H1 (cell line): ENCODE results near the gene EPB41L4A. TPM values are rescaled to one million over a fixed set of nuclear protein-coding genes. Genes with fewer than 3 reads are reported as not detected.

Source experiments
- CTCF ChIA-PET: fragments of 300-600 bp; sonication (Branson Sonifier 250); formaldehyde crosslinking; loops from one replicate; lab custom pipeline; 2021; ENCODE audit not compliant: partially characterized antibody; lab: Charles Lee
- POLR2A ChIA-PET: fragments of 300-600 bp; sonication (Branson Sonifier 250); formaldehyde crosslinking; loops from one replicate; lab custom pipeline; 2021; ENCODE audit warnings: inconsistent platforms; ENCODE audit not compliant: partially characterized antibody; lab: Charles Lee
- DNase-seq, 2 experiments: peaks; one replicate each; pipeline versions ENCODE4 v3.0.0 to v3.0.0-alpha.2; 2010 to 2022; ENCODE audit warnings: low spot score in 2 of 2, low read depth in 1 of 2, mixed read lengths in 1 of 2
- FAIRE-seq: peaks from 2 replicates; lab custom pipeline; 2011; peaks lifted over from hg19 to GRCh38; lab: Jason Lieb, UNC
- H2AFZ ChIP-seq: 2 replicates; pipeline ENCODE4 v1.8.1; 2012; ENCODE audit warnings: low read length, inconsistent platforms
- H2AK5ac ChIP-seq: 2 replicates; pipeline ENCODE4 v1.6.1; 2013; ENCODE audit warnings: low read depth, low read length
- H2BK120ac ChIP-seq: replicated peaks from 2 replicates; pipeline ENCODE3; 2013; ENCODE audit warnings: low read depth, low read length, inconsistent platforms
- H2BK12ac ChIP-seq: 2 replicates; pipeline ENCODE4 v1.6.1; 2013; ENCODE audit warnings: low read depth, low read length
- H2BK15ac ChIP-seq: 2 replicates; pipeline ENCODE4 v1.6.1; 2013; ENCODE audit warnings: low read length
- H2BK20ac ChIP-seq: 2 replicates; pipeline ENCODE4 v1.6.1; 2013; ENCODE audit warnings: low read length
- H2BK5ac ChIP-seq: 2 replicates; pipeline ENCODE4 v1.6.1; 2013; ENCODE audit warnings: low read depth, low read length
- H3K14ac ChIP-seq: 2 replicates; pipeline ENCODE4 v1.6.1; 2013; ENCODE audit warnings: inconsistent platforms; ENCODE audit not compliant: insufficient read length
- H3K18ac ChIP-seq: 2 replicates; pipeline ENCODE4 v1.6.1; 2013; ENCODE audit warnings: low read length; ENCODE audit errors: extremely low read depth
- H3K23ac ChIP-seq: 2 replicates; pipeline ENCODE4 v1.6.1; 2013; ENCODE audit warnings: inconsistent platforms; ENCODE audit not compliant: insufficient read length
- H3K23me2 ChIP-seq: 2 replicates; pipeline ENCODE4 v1.6.1; 2013; ENCODE audit warnings: low read depth, low read length
- H3K27ac ChIP-seq: 2 replicates; pipeline ENCODE4 v1.6.1; 2011; ENCODE audit warnings: low read depth, low read length, inconsistent platforms
- H3K27me3 ChIP-seq, 4 experiments: replicated peaks in 1 of 4; 1 replicate in 1 of 4; 2 replicates in 3 of 4; pipeline versions ENCODE4 v1.6.1 to v1.8.1; 2011 to 2013; ENCODE audit warnings: low read length in 3 of 4, mild to moderate bottlenecking in 3 of 4, inconsistent platforms in 2 of 4, mixed read lengths in 2 of 4, moderate library complexity in 1 of 4; ENCODE audit not compliant: control insufficient read depth in 3 of 4, insufficient read depth in 3 of 4; ENCODE audit errors: extremely low read depth in 1 of 4
- H3K36me3 ChIP-seq, 4 experiments: 2 replicates each; pipeline versions ENCODE4 v1.6.1 to v1.8.1; 2011 to 2013; ENCODE audit warnings: mild to moderate bottlenecking in 4 of 4, low read length in 3 of 4, moderate library complexity in 2 of 4, control low read depth in 1 of 4, inconsistent platforms in 1 of 4; ENCODE audit not compliant: insufficient read depth in 4 of 4, control insufficient read depth in 2 of 4
- H3K4ac ChIP-seq: replicated peaks from 2 replicates; pipeline ENCODE3; 2013; ENCODE audit warnings: low read length, low read depth, mixed read lengths, inconsistent platforms; ENCODE audit not compliant: insufficient read length
- H3K4me1 ChIP-seq, 4 experiments: replicated peaks in 1 of 4; 1 replicate in 1 of 4; 2 replicates in 3 of 4; pipeline versions ENCODE4 v1.6.1 to v1.8.1; 2011 to 2013; ENCODE audit warnings: low read length in 3 of 4, inconsistent platforms in 2 of 4, mixed read lengths in 1 of 4; ENCODE audit not compliant: insufficient read depth in 4 of 4, control insufficient read depth in 3 of 4
- H3K4me2 ChIP-seq, 2 experiments: 2 replicates each; pipeline versions ENCODE4 v1.6.1 to v1.8.1; 2011 to 2013; ENCODE audit warnings: low read depth in 2 of 2, low read length in 2 of 2, control low read depth in 1 of 2, inconsistent platforms in 1 of 2, mild to moderate bottlenecking in 1 of 2; ENCODE audit not compliant: insufficient read depth in 1 of 2
- H3K4me3 ChIP-seq, 4 experiments: fragments of 200-600, 300-600 bp in 1 of 4; sonication (generic), shearing (Covaris generic), sonication (Bioruptor Twin) in 1 of 4; 2 replicates each; pipeline versions ENCODE4 v1.5.1 to v1.8.1; 2011 to 2016; ENCODE audit warnings: low read length in 4 of 4, low read depth in 3 of 4, control low read depth in 2 of 4, inconsistent platforms in 2 of 4, mild to moderate bottlenecking in 2 of 4, mixed read lengths in 1 of 4, moderate library complexity in 1 of 4; ENCODE audit not compliant: insufficient read depth in 2 of 4; ENCODE audit errors: extremely low read depth in 1 of 4
- H3K56ac ChIP-seq: replicated peaks from 2 replicates; pipeline ENCODE3; 2013; ENCODE audit warnings: low read depth, mild to moderate bottlenecking, mixed read lengths, low read length, inconsistent platforms; ENCODE audit not compliant: insufficient read length
- H3K79me1 ChIP-seq: 2 replicates; pipeline ENCODE4 v1.6.1; 2013; ENCODE audit warnings: low read depth, low read length, control low read depth
- H3K79me2 ChIP-seq, 2 experiments: 2 replicates each; pipeline versions ENCODE4 v1.6.1 to v1.8.1; 2012 to 2013; ENCODE audit warnings: low read length in 2 of 2, mild to moderate bottlenecking in 2 of 2, inconsistent platforms in 1 of 2; ENCODE audit not compliant: insufficient read depth in 2 of 2, control insufficient read depth in 1 of 2
- H3K9ac ChIP-seq, 4 experiments: replicated peaks in 1 of 4; 1 replicate in 1 of 4; 2 replicates in 3 of 4; pipeline versions ENCODE4 v1.6.1 to v1.8.1; 2011 to 2013; ENCODE audit warnings: low read depth in 3 of 4, low read length in 3 of 4, control low read depth in 2 of 4, mild to moderate bottlenecking in 2 of 4, moderate library complexity in 2 of 4, inconsistent platforms in 1 of 4; ENCODE audit errors: extremely low read depth in 1 of 4
- H3K9me3 ChIP-seq, 2 experiments: 2 replicates each; pipeline versions ENCODE4 v1.6.1 to v1.8.1; 2012 to 2013; ENCODE audit warnings: mild to moderate bottlenecking in 2 of 2, moderate library complexity in 2 of 2, control low read depth in 1 of 2, inconsistent platforms in 1 of 2, low read depth in 1 of 2, low read length in 1 of 2, mixed read lengths in 1 of 2; ENCODE audit not compliant: insufficient read depth in 2 of 2
- H4K20me1 ChIP-seq, 2 experiments: replicated peaks in 1 of 2; 2 replicates each; pipeline versions ENCODE3 to v1.8.1; 2011 to 2013; ENCODE audit warnings: inconsistent platforms in 2 of 2, low read length in 2 of 2, mild to moderate bottlenecking in 1 of 2; ENCODE audit not compliant: insufficient read depth in 2 of 2, control insufficient read depth in 1 of 2
- H4K5ac ChIP-seq: 2 replicates; pipeline ENCODE4 v1.6.1; 2013; ENCODE audit warnings: low read length, low read depth, mixed read lengths, inconsistent platforms; ENCODE audit not compliant: insufficient read length
- H4K8ac ChIP-seq: 2 replicates; pipeline ENCODE4 v1.8.0; 2013; ENCODE audit warnings: mild to moderate bottlenecking, moderate library complexity, low read length, inconsistent platforms; ENCODE audit not compliant: insufficient read depth; ENCODE audit errors: extremely low read depth
- H4K91ac ChIP-seq: replicated peaks from 2 replicates; pipeline ENCODE3; 2013; ENCODE audit warnings: low read length, mixed read lengths, inconsistent platforms; ENCODE audit not compliant: insufficient read length
- ASH2L ChIP-seq: fragments of 200-600, 300-600 bp; sonication (generic); IDR thresholded peaks from one replicate; pipeline ENCODE4 v1.7.1; 2017; ENCODE audit warnings: low read length
- BRCA1 ChIP-seq: IDR thresholded peaks from 2 replicates; pipeline ENCODE4 v1.6.1; 2012; ENCODE audit warnings: low read depth, low read length, improper control_type of control experiment
- CHD1 ChIP-seq: IDR thresholded peaks from 2 replicates; pipeline ENCODE4 v1.6.1; 2012; ENCODE audit warnings: low read depth, low read length, improper control_type of control experiment
- EP300 ChIP-seq, 2 experiments: IDR thresholded peaks; 1 replicate in 1 of 2; 2 replicates in 1 of 2; pipeline ENCODE4 v1.6.1; 2011 to 2012; ENCODE audit warnings: low read depth in 2 of 2, low read length in 2 of 2, mild to moderate bottlenecking in 2 of 2, borderline replicate concordance in 1 of 2, inconsistent platforms in 1 of 2, moderate library complexity in 1 of 2
- EZH2 ChIP-seq: fragments of 200-600 bp; sonication (generic); IDR thresholded peaks from 2 replicates; pipeline ENCODE4 v1.7.1; 2012; ENCODE audit warnings: low read depth, mild to moderate bottlenecking, moderate library complexity, low read length, inconsistent platforms; ENCODE audit not compliant: severe bottlenecking
- GABPA ChIP-seq: IDR thresholded peaks from 2 replicates; pipeline ENCODE4 v1.6.1; 2011; ENCODE audit warnings: mild to moderate bottlenecking, low read length, moderate library complexity, borderline replicate concordance; ENCODE audit not compliant: insufficient read depth
- HDAC6 ChIP-seq: IDR thresholded peaks from one replicate; pipeline ENCODE4 v1.7.1; 2012; ENCODE audit warnings: low read depth, mild to moderate bottlenecking, inconsistent platforms, low read length, moderate library complexity
- KDM1A ChIP-seq: fragments of 200-600, 300-600 bp; sonication (generic); IDR thresholded peaks from 2 replicates; pipeline ENCODE4 v1.7.1; 2016; ENCODE audit warnings: mild to moderate bottlenecking, low read length, borderline replicate concordance
- NRF1 ChIP-seq: IDR thresholded peaks from 2 replicates; pipeline ENCODE4 v1.6.1; 2011; ENCODE audit warnings: mild to moderate bottlenecking, low read depth, low read length, improper control_type of control experiment
- POLR2A ChIP-seq, 2 experiments: IDR thresholded peaks; 1 replicate in 1 of 2; 2 replicates in 1 of 2; pipeline ENCODE4 v1.6.1; 2011; ENCODE audit warnings: low read depth in 2 of 2, low read length in 2 of 2, mild to moderate bottlenecking in 2 of 2; ENCODE audit errors: control extremely low read depth in 1 of 2
- RBBP5 ChIP-seq: IDR thresholded peaks from 2 replicates; pipeline ENCODE4 v1.7.1; 2012; ENCODE audit warnings: low read depth, mild to moderate bottlenecking, inconsistent platforms, low read length, moderate library complexity, borderline replicate concordance
- RXRA ChIP-seq: IDR thresholded peaks from 2 replicates; pipeline ENCODE4 v1.6.1; 2011; ENCODE audit warnings: low read depth, mild to moderate bottlenecking, low read length, moderate library complexity; ENCODE audit not compliant: insufficient read depth
- SAP30 ChIP-seq: fragments of 300-600 bp; sonication (generic); IDR thresholded peaks from 2 replicates; pipeline ENCODE4 v1.7.1; 2012; ENCODE audit warnings: low read length, moderate library complexity, mild to moderate bottlenecking, inconsistent platforms; ENCODE audit not compliant: insufficient read depth, insufficient replicate concordance
- SP1 ChIP-seq: IDR thresholded peaks from 2 replicates; pipeline ENCODE4 v1.6.1; 2011; ENCODE audit warnings: low read depth, low read length
- SP4 ChIP-seq: IDR thresholded peaks from 2 replicates; pipeline ENCODE4 v1.6.1; 2012; ENCODE audit warnings: low read length, inconsistent platforms
- TAF1 ChIP-seq: IDR thresholded peaks from 2 replicates; pipeline ENCODE4 v1.6.1; 2011; ENCODE audit warnings: mild to moderate bottlenecking, low read depth, low read length
- ZNF274 ChIP-seq: IDR thresholded peaks from 2 replicates; pipeline ENCODE4 v1.7.0; 2012; ENCODE audit warnings: low read length, borderline replicate concordance; ENCODE audit errors: extremely low read depth
- polyA plus RNA-seq, 7 experiments: library from polyadenylated mRNA; depleted of rRNA in 3 of 7; stranded (reverse) in 5 of 7; unstranded in 2 of 7; fragments of >200 nt in 5 of 7; fragments of 200-250 nt in 2 of 7; gene quantifications; 1 replicate in 5 of 7; 2 replicates in 1 of 7; 4 replicates in 1 of 7; pipeline versions ENCODE4 v1.2.1 to v1.2.3, GENCODE V29; 2011 to 2013; ENCODE audit warnings: missing spikeins in 2 of 7, mixed read lengths in 2 of 7
- total RNA-seq: library from RNA; stranded (reverse); fragmentation: NEBNext Ultra II Directional; extraction: Animal tissue kit (Norgen Biotek cat#: 25700); gene quantifications from 2 replicates; pipeline ENCODE4 v1.2.1, GENCODE V29; 2021

EPB41L4A gene
- total and polyA plus RNA-seq, 2 of the 8 experiments (the other 6 are each of a cell fraction or from before 2014, with no cell fraction given) = 1.6 to 4.6 TPM

DNA sequence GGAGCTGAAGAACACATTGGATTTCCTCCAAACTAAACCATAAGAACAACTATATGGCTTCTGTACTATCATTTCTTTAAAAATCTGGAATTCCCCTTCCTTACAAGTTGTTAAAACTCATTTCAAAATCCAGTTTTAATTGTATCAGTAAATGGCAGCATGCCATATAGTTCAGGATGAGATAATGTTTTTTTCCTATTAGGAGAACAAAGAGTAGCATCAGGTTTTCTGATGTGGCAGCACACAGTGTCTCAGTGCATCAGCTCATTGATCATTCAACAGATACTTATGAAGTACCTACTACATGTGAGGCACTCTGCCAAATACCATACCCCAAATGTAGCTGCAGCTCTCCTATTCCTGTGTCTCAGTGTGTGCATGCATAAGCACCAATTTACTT lies 161.1 kb downstream of the EPB41L4A start:
- TF ChIP-seq GABPA (no peak), EZH2 (no peak), POLR2A (IDR thresholded peaks at IDR 0.05; ENCODE audit: control extremely low read depth in 1 of 2, low read depth in 2 of 2, low read length in 2 of 2) (no peak), BRCA1 (no peak), EP300 (IDR thresholded peaks at IDR 0.05; ENCODE audit: borderline replicate concordance in 1 of 2, low read depth in 2 of 2, low read length in 2 of 2) (no peak), ZNF274 (no peak), SAP30 (no peak), KDM1A (no peak), RXRA (no peak), RBBP5 (no peak), HDAC6 (no peak), SP4 (no peak), NRF1 (no peak), CHD1 (no peak), ASH2L (no peak), SP1 (no peak), TAF1 (no peak)
- Histone ChIP-seq H4K91ac (no peak overlapping the region), H4K8ac (no peak overlapping the region), H3K4me3 (no peak overlapping the region), H3K4me2 (no peak overlapping the region), H3K9me3 (no peaks in the 10 kb centered on the region), H2BK20ac (no peak overlapping the region), H2BK15ac (no peak overlapping the region), H3K18ac (no peak overlapping the region), H3K27ac (no peak overlapping the region), H3K4me1 (peaks cover 0 to 7% (median 3%) of the 10 kb centered on the region in 4 experiments; a peak in 4 of 7 replicates), H3K23me2 (no peaks in the 10 kb centered on the region), H3K79me1 (no peaks in the 10 kb centered on the region), H3K23ac (no peak overlapping the region), H3K4ac (no peak overlapping the region), H2BK120ac (no peak overlapping the region), H2AK5ac (no peak overlapping the region), H3K56ac (no peak overlapping the region), H3K14ac (no peak overlapping the region), H2AFZ (no peak overlapping the region), H3K9ac (no peak overlapping the region), H2BK12ac (no peak overlapping the region), H3K36me3 (no peaks in the 10 kb centered on the region), H2BK5ac (no peak overlapping the region), H4K20me1 (no peaks in the 10 kb centered on the region), H3K79me2 (no peaks in the 10 kb centered on the region), H3K27me3 (no peaks in the 10 kb centered on the region), H4K5ac (no peak overlapping the region)
- no peak for DNase-seq
- CTCF ChIA-PET = interaction anchor here (1.0 to 1.1 kb wide), 3 partner anchors 12 to 234 kb away, joined by 3 read pairs; no protein-coding TSS in a partner anchor
- FAIRE-seq = no peak
- POLR2A ChIA-PET = no interaction called here
